ENCODE data around the gene NLGN1. TPM values are rescaled to one million over a fixed set of nuclear protein-coding genes. Genes with fewer than 3 reads are reported as not detected.

The NLGN1 gene
- total and polyA plus RNA-seq, 11 donors, result 1.8 to 27.6 (median 15.5) TPM

DNA sequence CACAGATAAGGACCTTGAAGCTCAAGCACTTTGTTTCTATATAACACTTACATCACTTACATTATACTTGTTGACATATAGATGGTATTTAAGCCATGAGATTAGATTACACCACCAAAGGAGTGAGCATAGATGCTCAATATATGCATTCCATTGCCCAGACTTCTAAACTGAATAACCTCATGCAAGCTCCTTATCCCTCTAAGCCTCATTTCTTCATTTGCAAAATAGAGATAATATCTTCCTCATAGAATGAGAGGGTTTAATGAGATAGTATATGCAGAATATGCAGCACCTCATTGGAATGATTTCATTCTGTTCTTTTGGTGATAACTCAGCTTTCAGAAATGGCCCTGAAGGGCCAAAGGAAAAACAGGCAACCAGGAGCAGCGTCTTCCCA, 18.5 kb downstream of the NLGN1 start:
- H3K27me3 ChIP-seq, result no peaks in the 10 kb centered on the region
- H3K4me1 ChIP-seq, result peaks cover 0 to 7% (median 4%) of the 10 kb centered on the region in 12 donors
- TF ChIP-seq POLR2A (IDR thresholded peaks at IDR 0.05) (no peak), CTCF (IDR thresholded peaks at IDR 0.05) (no peak)
- no peak overlapping the region for H3K27ac ChIP-seq
- no peak overlapping the region for H3K4me3 ChIP-seq
- no peaks in the 10 kb centered on the region for H3K36me3 ChIP-seq
- no peaks in the 10 kb centered on the region for H3K9me3 ChIP-seq
- 82 to 100% (median 89%) methylated on average over 1 of the region's 1 CpG for WGBS, 4 donors
- no peak for ATAC-seq
- intact Hi-C loops (cut with DNase I), result no loop called here
- DNase-seq, result no peak

- Histone ChIP-seq H3K36me3 (no peaks in the 10 kb centered on the region), H3K9me3 (peaks cover 0 to 43% (median 15%) of the 10 kb centered on the region in 12 donors), H3K4me1 (peaks cover 0 to 3% (median 0%) of the 10 kb centered on the region in 12 donors), H3K4me3 (no peak overlapping the region), H3K27ac (no peak overlapping the region), H3K27me3 (no peaks in the 10 kb centered on the region)
- TF ChIP-seq POLR2A (IDR thresholded peaks at IDR 0.05) (no peak), CTCF (IDR thresholded peaks at IDR 0.05) (no peak)
- DNase-seq, result no peak
- intact Hi-C loops (cut with DNase I), result no loop called here
- ATAC-seq, result no peak
- WGBS, 4 donors, result 88 to 89% (median 89%) methylated on average over 5 of the region's 5 CpGs
These were observed 31.5 kb downstream of the NLGN1 start for GRCh38 chr3:173429076-173429475.

GRCh38 chr3:173429527-173429926, 32.0 kb downstream of the NLGN1 start:
- intact Hi-C loops (cut with DNase I), result no loop called here
- TF ChIP-seq CTCF (IDR thresholded peaks at IDR 0.05) (no peak), POLR2A (IDR thresholded peaks at IDR 0.05) (no peak)
- H3K36me3 ChIP-seq, result no peaks in the 10 kb centered on the region
- ATAC-seq (no peak), DNase-seq (no peak)
- H3K4me1 ChIP-seq, result peaks cover 0 to 3% (median 0%) of the 10 kb centered on the region in 12 donors
- peaks cover 0 to 43% (median 15%) of the 10 kb centered on the region in 12 donors for H3K9me3 ChIP-seq
- H3K27ac ChIP-seq, result no peak overlapping the region
- WGBS, 4 donors, result 82 to 86% (median 85%) methylated on average over 1 of the region's 1 CpG
- no peaks in the 10 kb centered on the region for H3K27me3 ChIP-seq
- H3K4me3 ChIP-seq, result no peak overlapping the region

DNA sequence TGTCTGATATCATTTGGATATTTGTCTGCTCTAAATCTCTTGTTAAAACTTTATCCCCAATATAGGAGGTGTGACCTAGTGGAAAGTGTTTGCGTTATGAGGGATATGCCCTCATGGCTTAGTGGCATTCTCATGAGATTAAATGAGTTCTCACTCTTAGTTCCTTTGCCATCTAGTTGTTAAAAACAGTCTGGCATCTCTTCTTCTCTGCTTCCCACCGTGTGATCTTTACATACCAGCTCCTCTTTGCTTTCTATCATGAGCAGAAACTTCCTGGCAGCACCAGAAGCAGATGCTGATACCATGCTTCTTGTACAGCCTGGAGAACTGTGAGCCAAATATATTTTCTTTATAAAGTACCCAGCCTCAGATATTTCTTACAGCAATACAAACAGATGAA, 33.0 kb downstream of the NLGN1 start:
- H3K27me3 ChIP-seq, result no peaks in the 10 kb centered on the region
- peaks cover 0 to 3% (median 0%) of the 10 kb centered on the region in 12 donors for H3K4me1 ChIP-seq
- no peaks in the 10 kb centered on the region for H3K36me3 ChIP-seq
- intact Hi-C loops (cut with DNase I), result no loop called here
- TF ChIP-seq POLR2A (IDR thresholded peaks at IDR 0.05) (no peak), CTCF (IDR thresholded peaks at IDR 0.05) (no peak)
- WGBS, 4 donors, result 25 to 30% (median 29%) methylated on average over 2 of the region's 2 CpGs
- no peak overlapping the region for H3K4me3 ChIP-seq
- peaks cover 0 to 43% (median 15%) of the 10 kb centered on the region in 12 donors for H3K9me3 ChIP-seq
- no peak for DNase-seq
- H3K27ac ChIP-seq, result no peak overlapping the region
- ATAC-seq, result no peak

All from heart left ventricle (tissue), 16 donors.